Osteoblast (primary cell): Measurements from ENCODE around the gene XXYLT1. TPM values are rescaled to one million over a fixed set of nuclear protein-coding genes. Genes with fewer than 3 reads are reported as not detected.

ENCODE experiments used
- DNase-seq: peaks from one replicate; pipeline ENCODE4 v3.0.0; 2011; ENCODE audit warnings: low spot score, mixed read lengths; ENCODE audit not compliant: insufficient read length; ENCODE audit errors: missing footprints
- H2AFZ ChIP-seq: 2 replicates; pipeline ENCODE4 v1.6.0; 2011; ENCODE audit warnings: mild to moderate bottlenecking, low read length
- H3K27ac ChIP-seq: 2 replicates; pipeline ENCODE4 v1.5.1; 2011; ENCODE audit warnings: mild to moderate bottlenecking, low read depth, low read length, moderate library complexity
- H3K27me3 ChIP-seq: 2 replicates; pipeline ENCODE4 v1.6.0; 2012; ENCODE audit warnings: mild to moderate bottlenecking, control low read depth, inconsistent platforms, low read length, moderate library complexity; ENCODE audit not compliant: insufficient read depth
- H3K36me3 ChIP-seq: 2 replicates; pipeline ENCODE4 v1.5.1; 2011; ENCODE audit warnings: mild to moderate bottlenecking, low read length, control low read depth, moderate library complexity; ENCODE audit not compliant: insufficient read depth
- H3K4me1 ChIP-seq: 2 replicates; pipeline ENCODE4 v1.5.1; 2011; ENCODE audit warnings: mild to moderate bottlenecking, low read length, control low read depth, moderate library complexity; ENCODE audit not compliant: insufficient read depth
- H3K4me2 ChIP-seq: 2 replicates; pipeline ENCODE4 v1.6.0; 2011; ENCODE audit warnings: mild to moderate bottlenecking, low read length; ENCODE audit not compliant: insufficient read depth
- H3K4me3 ChIP-seq: fragments of 200-600 bp; sonication (generic); 3 replicates; pipeline ENCODE4 v1.5.1; 2012; ENCODE audit warnings: mild to moderate bottlenecking, low read length, inconsistent platforms; ENCODE audit not compliant: insufficient read depth
- H3K79me2 ChIP-seq: 2 replicates; pipeline ENCODE4 v1.6.0; 2012; ENCODE audit warnings: mild to moderate bottlenecking, low read length, control low read depth, inconsistent platforms; ENCODE audit not compliant: insufficient read depth
- H3K9me3 ChIP-seq: 2 replicates; pipeline ENCODE4 v1.5.1; 2011; ENCODE audit warnings: low read depth, low read length, control low read depth
- H4K20me1 ChIP-seq: 2 replicates; pipeline ENCODE4 v1.6.0; 2012; ENCODE audit warnings: mild to moderate bottlenecking, low read length, control low read depth; ENCODE audit not compliant: insufficient read depth
- small RNA-seq: library from RNA; depleted of rRNA; stranded (forward); fragments of <200 nt; gene quantifications from one replicate; pipeline ENCODE3, GENCODE V24; 2012
- total RNA-seq: library from RNA; depleted of rRNA; stranded (reverse); fragments of >200 nt; gene quantifications from 2 replicates; pipeline ENCODE4 v1.2.3, GENCODE V29; 2012
- TF ChIP-seq, protein P1 (sequence below): IDR thresholded peaks from 2 replicates; pipeline ENCODE4 v1.5.1; 2011; ENCODE audit warnings: mild to moderate bottlenecking, low read depth, low read length, moderate library complexity; ENCODE audit errors: extremely low read depth

Gene XXYLT1
- total RNA-seq, 1 donor = 28.2 TPM

DNA sequence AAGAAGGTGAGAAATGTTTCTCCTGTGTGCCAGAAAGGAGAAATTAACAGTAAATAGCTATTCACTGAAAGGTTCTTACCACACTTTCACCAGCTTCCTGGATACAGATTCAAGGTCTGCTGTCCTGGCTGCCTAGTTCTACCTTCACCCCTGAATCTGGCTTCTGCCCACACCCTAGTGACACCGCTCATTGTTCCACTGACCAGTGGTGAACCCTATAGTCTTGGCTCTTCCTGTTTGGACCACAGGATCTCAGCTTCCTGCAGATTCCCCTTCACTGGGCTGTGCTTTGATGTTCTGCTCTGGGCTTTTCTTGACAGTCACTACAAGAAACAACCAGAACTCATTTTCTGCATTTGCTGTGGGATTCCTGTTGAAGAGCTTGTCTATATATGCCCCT is 250.0 kb downstream of the XXYLT1 start:
- no peak overlapping the region for H2AFZ ChIP-seq
- peaks cover 58% of the 10 kb centered on the region for H3K27me3 ChIP-seq
- H3K9me3 ChIP-seq = no peaks in the 10 kb centered on the region
- DNase-seq = peak; percentile 18
- no peak overlapping the region for H3K4me3 ChIP-seq
- no peaks in the 10 kb centered on the region for H3K36me3 ChIP-seq
- H3K27ac ChIP-seq = no peak overlapping the region
- no peaks in the 10 kb centered on the region for H3K79me2 ChIP-seq
- no peaks in the 10 kb centered on the region for H4K20me1 ChIP-seq
- no peak overlapping the region for H3K4me2 ChIP-seq
- TF ChIP-seq, protein P1, sequence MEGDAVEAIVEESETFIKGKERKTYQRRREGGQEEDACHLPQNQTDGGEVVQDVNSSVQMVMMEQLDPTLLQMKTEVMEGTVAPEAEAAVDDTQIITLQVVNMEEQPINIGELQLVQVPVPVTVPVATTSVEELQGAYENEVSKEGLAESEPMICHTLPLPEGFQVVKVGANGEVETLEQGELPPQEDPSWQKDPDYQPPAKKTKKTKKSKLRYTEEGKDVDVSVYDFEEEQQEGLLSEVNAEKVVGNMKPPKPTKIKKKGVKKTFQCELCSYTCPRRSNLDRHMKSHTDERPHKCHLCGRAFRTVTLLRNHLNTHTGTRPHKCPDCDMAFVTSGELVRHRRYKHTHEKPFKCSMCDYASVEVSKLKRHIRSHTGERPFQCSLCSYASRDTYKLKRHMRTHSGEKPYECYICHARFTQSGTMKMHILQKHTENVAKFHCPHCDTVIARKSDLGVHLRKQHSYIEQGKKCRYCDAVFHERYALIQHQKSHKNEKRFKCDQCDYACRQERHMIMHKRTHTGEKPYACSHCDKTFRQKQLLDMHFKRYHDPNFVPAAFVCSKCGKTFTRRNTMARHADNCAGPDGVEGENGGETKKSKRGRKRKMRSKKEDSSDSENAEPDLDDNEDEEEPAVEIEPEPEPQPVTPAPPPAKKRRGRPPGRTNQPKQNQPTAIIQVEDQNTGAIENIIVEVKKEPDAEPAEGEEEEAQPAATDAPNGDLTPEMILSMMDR = no peak
- no peaks in the 10 kb centered on the region for H3K4me1 ChIP-seq

DNA sequence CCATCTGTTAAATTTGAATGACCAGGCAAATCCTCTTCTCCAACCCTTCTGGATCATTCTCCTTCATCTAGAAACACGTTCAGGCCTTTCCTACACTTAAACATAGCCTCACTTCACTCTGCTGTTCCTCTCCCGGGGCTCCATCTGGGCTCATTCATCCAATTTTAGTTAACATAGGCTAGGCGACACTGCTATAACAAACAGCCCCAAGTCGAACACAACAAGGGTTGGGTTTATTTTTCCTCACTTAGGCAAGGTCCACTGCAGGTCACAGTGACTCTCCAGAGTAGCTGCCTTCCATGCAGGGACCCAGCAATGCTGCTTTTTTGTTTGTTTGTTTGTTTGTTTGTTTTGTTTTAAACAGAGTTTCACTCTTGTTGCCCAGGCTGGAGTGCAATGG is 250.8 kb downstream of the XXYLT1 start:
- Histone ChIP-seq H3K36me3 (no peaks in the 10 kb centered on the region), H3K4me2 (no peak overlapping the region), H2AFZ (no peak overlapping the region), H4K20me1 (no peaks in the 10 kb centered on the region), H3K27ac (no peak overlapping the region), H3K4me3 (no peak overlapping the region), H3K79me2 (no peaks in the 10 kb centered on the region), H3K9me3 (no peaks in the 10 kb centered on the region), H3K4me1 (no peaks in the 10 kb centered on the region), H3K27me3 (peaks cover 61% of the 10 kb centered on the region)
- TF ChIP-seq, protein P1 = no peak
- peak; percentile 13 for DNase-seq

DNA sequence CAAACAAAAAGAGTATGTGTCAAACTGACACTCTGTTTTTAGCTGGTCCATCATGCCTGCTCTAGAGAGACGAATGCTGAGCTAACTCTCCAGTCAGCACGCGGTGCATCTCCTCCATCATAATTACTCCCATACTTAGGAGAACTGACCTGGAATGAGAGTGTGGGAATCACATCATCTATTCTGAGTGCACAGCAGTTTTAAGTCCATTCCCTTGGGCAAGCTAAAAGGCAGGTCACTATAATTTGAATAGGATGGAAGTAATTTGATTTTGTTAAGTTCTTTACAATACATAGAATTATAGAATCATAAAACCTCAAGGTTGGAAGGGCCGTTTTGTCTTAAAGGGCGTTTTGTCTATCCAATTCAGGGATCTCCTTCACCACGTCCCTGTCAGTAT is 251.6 kb downstream of the XXYLT1 start:
- Histone ChIP-seq H3K4me3 (no peak overlapping the region), H3K4me1 (no peaks in the 10 kb centered on the region), H4K20me1 (no peaks in the 10 kb centered on the region), H3K79me2 (no peaks in the 10 kb centered on the region), H3K9me3 (no peaks in the 10 kb centered on the region), H3K36me3 (no peaks in the 10 kb centered on the region), H2AFZ (no peak overlapping the region), H3K27me3 (peaks cover 62% of the 10 kb centered on the region), H3K27ac (no peak overlapping the region), H3K4me2 (no peak overlapping the region)
- TF ChIP-seq, protein P1 = no peak
- peak; percentile 36 for DNase-seq

Small RNAs within 50 kb of the gene (small RNA-seq; reads per million reads assigned to genes)
- gene MIR3137 (not detected), gene RN7SL36P (not detected), gene RNU6-25P (not detected)

Other genes with a start within 250 kb of the XXYLT1 start
- 115 and 121 TPM in 2 replicates for gene ACAP2, start 171.9 kb upstream of the XXYLT1 start, total RNA-seq